Thoracic aorta (tissue), 2 donors: Measurements from ENCODE around the gene MUC21. TPM values are rescaled to one million over a fixed set of nuclear protein-coding genes. Genes with fewer than 3 reads are reported as not detected.
"Not testable (repeated sequence)": the region's sequence is repeated elsewhere in the genome, so short reads cannot be mapped to it uniquely, and the experiment has no call there.

ENCODE experiments used
- ATAC-seq: fragments of 150-250 bp; one replicate; pipeline ENCODE4 v1.8.0; 2017; ENCODE audit warnings: low read depth; ENCODE audit not compliant: insufficient number of reproducible peaks, low FRiP score
- DNase-seq: peaks from one replicate; pipeline ENCODE4 v3.0.0-alpha.2; 2020; ENCODE audit warnings: low spot score
- H3K27ac ChIP-seq, 2 donors: fragments of 200-600 bp; sonication (generic); 1 replicate in 1 of 2; 2 replicates in 1 of 2; pipeline ENCODE4 v1.5.1; 2016; ENCODE audit warnings: mild to moderate bottlenecking in 2 of 2, moderate library complexity in 2 of 2
- H3K27me3 ChIP-seq: fragments of 200-600 bp; sonication (generic); replicated peaks from 2 replicates; pipeline ENCODE4 v1.6.0; 2016; ENCODE audit warnings: mild to moderate bottlenecking; ENCODE audit not compliant: insufficient read depth
- H3K36me3 ChIP-seq: fragments of 200-600 bp; sonication (generic); one replicate; pipeline ENCODE4 v1.5.1; 2016
- H3K4me1 ChIP-seq, 2 donors: fragments of 200-600 bp; sonication (generic); 1 replicate in 1 of 2; 2 replicates in 1 of 2; pipeline versions ENCODE4 v1.5.1 to v1.6.0; 2016; ENCODE audit warnings: low read depth in 2 of 2, mild to moderate bottlenecking in 1 of 2; ENCODE audit not compliant: control insufficient read depth in 1 of 2
- H3K4me3 ChIP-seq: fragments of 200-600 bp; sonication (generic); 2 replicates; pipeline ENCODE4 v1.5.1; 2016; ENCODE audit warnings: mild to moderate bottlenecking
- H3K9me3 ChIP-seq: fragments of 200-600 bp; sonication (generic); 2 replicates; pipeline ENCODE4 v1.5.1; 2016
- CTCF ChIP-seq: fragments of 200-600 bp; sonication (generic); IDR thresholded peaks from one replicate; pipeline ENCODE4 v1.5.1; 2019; ENCODE audit warnings: antibody characterized with exemption
- total RNA-seq, 2 donors: library from RNA; depleted of rRNA; stranded (reverse); fragments of >200 nt; gene quantifications; one replicate each; pipeline versions ENCODE4 v1.1.0 to v1.2.3, GENCODE V29; 2016

MUC21 gene
- total RNA-seq, 2 donors from 2014 or later = not detected

- Histone ChIP-seq H3K4me1 (no peaks in the 10 kb centered on the region), H3K27me3 (no peaks in the 10 kb centered on the region), H3K9me3 (no peaks in the 10 kb centered on the region), H3K36me3 (no peaks in the 10 kb centered on the region), H3K4me3 (no peak overlapping the region), H3K27ac (no peak overlapping the region)
- DNase-seq (no peak), ATAC-seq (no peak)
- no peak for TF ChIP-seq CTCF
Observed at GRCh38 chr6:30990422-30991086, 7.0 kb downstream of the MUC21 start.

DNA sequence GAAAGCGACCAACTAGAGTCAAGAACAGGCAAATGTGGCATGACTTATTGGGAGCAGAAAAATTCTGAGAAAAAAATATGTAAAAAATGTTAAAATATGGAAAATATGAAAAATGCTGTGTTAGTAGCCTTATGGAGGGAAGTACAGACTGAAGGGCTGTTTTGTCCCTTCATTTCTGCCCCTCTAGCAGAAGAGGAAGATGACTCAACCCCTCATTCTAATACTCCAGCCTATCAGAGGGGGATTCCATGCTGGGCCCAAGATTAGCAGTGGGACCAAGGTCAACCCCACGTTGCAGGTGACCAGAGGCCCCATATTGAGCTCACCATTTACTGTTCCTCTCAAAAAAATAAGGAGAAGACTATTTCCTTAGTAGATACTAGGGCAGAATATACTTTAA is 8.4 kb downstream of the MUC21 start:
- Histone ChIP-seq H3K36me3 (no peaks in the 10 kb centered on the region), H3K4me1 (no peaks in the 10 kb centered on the region), H3K27me3 (no peaks in the 10 kb centered on the region), H3K27ac (no peak overlapping the region), H3K4me3 (no peak overlapping the region), H3K9me3 (no peaks in the 10 kb centered on the region)
- no peak for DNase-seq
- no peak for ATAC-seq
- no peak for TF ChIP-seq CTCF

DNA sequence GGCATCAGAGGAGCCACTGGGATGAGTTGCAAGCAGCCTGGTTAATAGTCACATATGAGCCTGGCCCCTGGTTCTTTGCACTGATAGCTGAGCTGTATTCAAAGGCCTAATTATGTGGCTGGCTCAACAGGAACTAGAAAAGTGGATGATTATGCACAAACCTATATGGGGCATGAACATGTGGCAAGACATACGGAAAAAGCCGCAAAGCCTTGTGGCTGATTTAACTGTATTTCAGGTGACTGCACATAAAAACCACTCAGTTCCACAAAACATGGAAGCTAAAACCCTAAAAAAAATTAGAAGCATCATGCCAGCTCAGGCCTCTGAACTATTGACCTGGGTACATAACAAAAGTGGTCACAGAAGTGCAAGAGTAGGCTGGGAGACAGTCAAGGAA is 13.8 kb downstream of the MUC21 start:
- Histone ChIP-seq H3K9me3 (no peaks in the 10 kb centered on the region), H3K4me3 (no peak overlapping the region), H3K27me3 (no peaks in the 10 kb centered on the region), H3K36me3 (no peaks in the 10 kb centered on the region), H3K27ac (no peak overlapping the region), H3K4me1 (no peaks in the 10 kb centered on the region)
- ATAC-seq (no peak), DNase-seq (no peak)
- TF ChIP-seq CTCF = no peak

DNA sequence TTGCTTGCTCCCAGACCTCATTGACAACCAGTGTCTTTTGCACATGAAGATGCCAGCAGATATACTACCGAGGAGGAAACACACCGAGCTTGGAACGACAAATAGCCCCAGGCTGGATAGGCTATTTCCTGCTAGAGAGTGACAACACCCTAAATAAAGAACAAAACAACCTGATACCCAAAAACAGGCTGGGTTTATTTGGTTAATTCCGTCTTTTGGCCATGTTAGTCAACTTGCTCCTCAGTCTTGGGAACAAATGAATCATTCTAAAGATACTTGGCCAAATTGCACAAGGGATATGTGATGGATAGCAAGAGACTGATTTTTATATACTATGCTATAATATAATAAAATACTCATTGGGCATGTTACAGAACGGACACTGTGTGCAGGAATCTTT is 15.3 kb downstream of the MUC21 start:
- ATAC-seq (no peak), DNase-seq (no peak)
- Histone ChIP-seq H3K4me3 (no peak overlapping the region), H3K27ac (no peak overlapping the region), H3K27me3 (no peaks in the 10 kb centered on the region), H3K4me1 (no peaks in the 10 kb centered on the region), H3K36me3 (no peaks in the 10 kb centered on the region), H3K9me3 (no peaks in the 10 kb centered on the region)
- no peak for TF ChIP-seq CTCF

- not testable (repeated sequence) for H3K27ac ChIP-seq, DNase-seq, H3K4me3 ChIP-seq, H3K4me1 ChIP-seq, H3K9me3 ChIP-seq, ATAC-seq, H3K36me3 ChIP-seq, H3K27me3 ChIP-seq
Observed at GRCh38 chr6:31000067-31000860, 16.7 kb downstream of the MUC21 start.
